Body of pancreas (tissue), 4 donors: Measurements from ENCODE around the gene CPOX. TPM values are rescaled to one million over a fixed set of nuclear protein-coding genes. Genes with fewer than 3 reads are reported as not detected.
"Not testable (repeated sequence)": the region's sequence is repeated elsewhere in the genome, so short reads cannot be mapped to it uniquely, and the experiment has no call there.

Experiments used
- ATAC-seq: fragments of 150-250 bp; one replicate; pipeline ENCODE4 v1.9.1; 2016
- DNase-seq, 4 donors: peaks; one replicate each; pipeline ENCODE4 v3.0.0-alpha.2; 2019
- H3K27ac ChIP-seq, 4 donors: fragments of 200-600 bp; sonication (generic); 1 replicate in 3 of 4; 2 replicates in 1 of 4; pipeline versions ENCODE4 v1.5.1 to v1.6.1; 2016 to 2019; ENCODE audit warnings: mild to moderate bottlenecking in 1 of 4, mixed read lengths in 1 of 4, moderate library complexity in 1 of 4
- H3K27me3 ChIP-seq, 2 donors: fragments of 200-600 bp; sonication (generic); one replicate each; pipeline ENCODE4 v1.6.0; 2016; ENCODE audit warnings: mild to moderate bottlenecking in 1 of 2
- H3K36me3 ChIP-seq, 2 donors: fragments of 200-600 bp; sonication (generic); replicated peaks in 1 of 2; 2 replicates each; pipeline ENCODE4 v1.5.1; 2016; ENCODE audit warnings: low read depth in 2 of 2; ENCODE audit not compliant: insufficient read depth in 1 of 2
- H3K4me1 ChIP-seq: fragments of 200-600 bp; sonication (generic); one replicate; pipeline ENCODE4 v1.6.0; 2016
- H3K4me3 ChIP-seq, 2 donors: fragments of 200-600 bp; sonication (generic); 1 replicate in 1 of 2; 2 replicates in 1 of 2; pipeline ENCODE4 v1.5.1; 2016 to 2019
- H3K9me3 ChIP-seq, 3 donors: fragments of 200-600 bp; sonication (generic); 1 replicate in 2 of 3; 2 replicates in 1 of 3; pipeline ENCODE4 v1.5.1; 2016
- POLR2A ChIP-seq, 3 donors: fragments of 450-650 bp; IDR thresholded peaks; one replicate each; pipeline ENCODE4 v1.6.1; 2016; ENCODE audit warnings: antibody characterized with exemption in 3 of 3, mild to moderate bottlenecking in 2 of 3
- WGBS, 2 donors: methylation state at CpG; one replicate each; pipeline ENCODE4 v1.1.5; 2017; 5-methylcytosine and 5-hydroxymethylcytosine counted together
- intact Hi-C: fragments of 100-400 bp; cut with DNase I; formaldehyde crosslinking; loops from one replicate; pipeline ENCODE4 v1.15.1; 2023
- total RNA-seq, 2 donors: library from RNA; depleted of rRNA; stranded (reverse); fragments of >200 nt; gene quantifications; one replicate each; pipeline ENCODE4 v1.1.0, GENCODE V29; 2016
- TF ChIP-seq, protein P1 (sequence below), 7 experiments: fragments of 450-650 bp in 4 of 7; fragments of 200-600 bp in 3 of 7; sonication (generic) in 3 of 7; IDR thresholded peaks; one replicate each; pipeline ENCODE4 v1.5.1; 2016 to 2019; ENCODE audit warnings: antibody characterized with exemption in 7 of 7

The CPOX gene
- total RNA-seq, 2 donors from 2014 or later: 14.8 to 25.4 TPM

DNA sequence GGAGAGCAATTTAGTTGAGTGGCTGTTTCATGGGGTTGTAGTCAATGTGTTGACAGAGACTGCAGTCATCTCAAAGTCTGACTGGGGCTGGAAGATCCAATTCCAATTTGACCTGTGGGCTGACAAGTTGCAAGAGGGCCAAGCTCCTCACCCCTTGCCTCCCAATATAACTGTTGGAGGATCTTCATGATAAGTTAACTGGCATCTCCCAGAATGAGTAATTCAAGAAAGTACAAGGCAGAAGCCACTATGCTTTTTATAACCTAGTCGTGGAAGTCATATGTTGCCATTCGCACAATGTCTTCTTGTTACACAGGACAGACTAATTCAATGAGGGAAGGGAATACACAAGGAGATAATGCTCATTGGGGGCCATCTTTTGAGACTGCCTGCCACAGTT is 32.5 kb downstream of the CPOX start:
- TF ChIP-seq, protein P1, sequence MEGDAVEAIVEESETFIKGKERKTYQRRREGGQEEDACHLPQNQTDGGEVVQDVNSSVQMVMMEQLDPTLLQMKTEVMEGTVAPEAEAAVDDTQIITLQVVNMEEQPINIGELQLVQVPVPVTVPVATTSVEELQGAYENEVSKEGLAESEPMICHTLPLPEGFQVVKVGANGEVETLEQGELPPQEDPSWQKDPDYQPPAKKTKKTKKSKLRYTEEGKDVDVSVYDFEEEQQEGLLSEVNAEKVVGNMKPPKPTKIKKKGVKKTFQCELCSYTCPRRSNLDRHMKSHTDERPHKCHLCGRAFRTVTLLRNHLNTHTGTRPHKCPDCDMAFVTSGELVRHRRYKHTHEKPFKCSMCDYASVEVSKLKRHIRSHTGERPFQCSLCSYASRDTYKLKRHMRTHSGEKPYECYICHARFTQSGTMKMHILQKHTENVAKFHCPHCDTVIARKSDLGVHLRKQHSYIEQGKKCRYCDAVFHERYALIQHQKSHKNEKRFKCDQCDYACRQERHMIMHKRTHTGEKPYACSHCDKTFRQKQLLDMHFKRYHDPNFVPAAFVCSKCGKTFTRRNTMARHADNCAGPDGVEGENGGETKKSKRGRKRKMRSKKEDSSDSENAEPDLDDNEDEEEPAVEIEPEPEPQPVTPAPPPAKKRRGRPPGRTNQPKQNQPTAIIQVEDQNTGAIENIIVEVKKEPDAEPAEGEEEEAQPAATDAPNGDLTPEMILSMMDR (IDR thresholded peaks at IDR 0.05): no peak
- TF ChIP-seq POLR2A (IDR thresholded peaks at IDR 0.05): no peak
- Histone ChIP-seq H3K27ac (no peak overlapping the region), H3K27me3 (no peaks in the 10 kb centered on the region), H3K36me3 (no peaks in the 10 kb centered on the region), H3K4me3 (no peak overlapping the region), H3K4me1 (no peaks in the 10 kb centered on the region), H3K9me3 (no peaks in the 10 kb centered on the region)
- DNase-seq: no peak
- WGBS, 2 donors: 82 to 84% methylated on average over 2 of the region's 2 CpGs
- intact Hi-C loops: no loop called here
- no peak for ATAC-seq

DNA sequence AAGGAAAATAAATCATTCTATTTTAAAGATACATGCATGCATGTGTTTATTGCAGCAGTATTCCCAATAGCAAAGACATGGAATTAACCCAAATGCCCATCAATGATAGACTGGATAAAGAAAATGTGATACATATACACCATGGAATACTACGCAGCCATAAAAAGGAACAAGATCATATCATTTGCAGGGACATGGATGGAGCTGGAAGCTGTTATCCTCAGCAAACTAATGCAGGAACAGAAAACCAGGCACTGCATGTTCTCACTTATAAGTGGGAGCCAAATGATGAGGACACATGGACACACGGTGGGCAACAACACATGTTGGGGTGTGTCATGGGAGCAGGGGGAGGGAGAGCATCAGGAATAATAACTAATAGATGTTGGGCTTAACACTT is 33.6 kb downstream of the CPOX start:
- intact Hi-C loops: not testable (repeated sequence)

DNA sequence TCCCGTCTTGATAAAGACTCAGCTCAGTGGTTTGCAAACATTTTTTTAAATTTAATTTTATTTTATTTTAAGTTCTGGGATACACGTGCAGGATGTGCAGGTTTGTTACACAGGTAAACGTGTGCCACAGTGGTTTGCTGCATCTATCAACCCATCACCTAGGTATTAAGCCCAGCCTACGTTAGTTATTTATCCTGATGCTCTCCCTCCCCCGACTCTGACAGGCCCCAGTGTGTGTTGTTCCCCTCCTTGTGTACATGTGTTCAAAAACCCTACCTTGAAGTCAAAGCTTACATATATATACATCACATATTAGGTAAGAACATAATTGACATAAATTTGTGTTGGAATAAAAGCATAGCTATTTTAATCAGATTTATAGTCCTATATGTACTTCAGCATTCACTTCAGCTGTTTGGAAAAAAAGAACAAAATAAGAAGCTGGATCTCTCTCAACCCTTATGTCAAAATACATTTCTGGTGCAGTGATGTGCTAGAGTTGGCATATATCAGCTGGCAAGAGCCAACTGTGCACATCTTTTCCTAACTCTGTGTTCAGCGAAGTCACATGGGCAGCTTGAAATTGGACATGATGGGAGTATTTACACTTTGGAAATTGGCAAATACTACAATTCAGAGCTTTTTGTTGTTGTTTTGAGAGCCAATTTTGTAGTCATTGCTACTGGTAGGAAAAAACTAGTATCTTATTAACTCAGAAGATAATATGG is 35.1 kb downstream of the CPOX start:
- DNase-seq (no peak), ATAC-seq (no peak)
- 50 to 64% methylated on average over 6 of the region's 6 CpGs for WGBS, 2 donors
- TF ChIP-seq POLR2A (IDR thresholded peaks at IDR 0.05): no peak
- TF ChIP-seq, protein P1 (IDR thresholded peaks at IDR 0.05): no peak
- H3K27ac ChIP-seq: no peak overlapping the region
- intact Hi-C loops: no loop called here
- no peaks in the 10 kb centered on the region for H3K36me3 ChIP-seq
- H3K4me1 ChIP-seq: no peaks in the 10 kb centered on the region
- H3K4me3 ChIP-seq: no peak overlapping the region
- no peaks in the 10 kb centered on the region for H3K9me3 ChIP-seq
- H3K27me3 ChIP-seq: no peaks in the 10 kb centered on the region

More for the DNA sequence above, 33.6 kb downstream of the CPOX start:
- not testable (repeated sequence) for H3K9me3 ChIP-seq, H3K4me1 ChIP-seq, H3K36me3 ChIP-seq, H3K27ac ChIP-seq, DNase-seq, H3K4me3 ChIP-seq, ATAC-seq, H3K27me3 ChIP-seq
- WGBS, 2 donors: 95 to 98% methylated on average over 2 of the region's 2 CpGs

DNA sequence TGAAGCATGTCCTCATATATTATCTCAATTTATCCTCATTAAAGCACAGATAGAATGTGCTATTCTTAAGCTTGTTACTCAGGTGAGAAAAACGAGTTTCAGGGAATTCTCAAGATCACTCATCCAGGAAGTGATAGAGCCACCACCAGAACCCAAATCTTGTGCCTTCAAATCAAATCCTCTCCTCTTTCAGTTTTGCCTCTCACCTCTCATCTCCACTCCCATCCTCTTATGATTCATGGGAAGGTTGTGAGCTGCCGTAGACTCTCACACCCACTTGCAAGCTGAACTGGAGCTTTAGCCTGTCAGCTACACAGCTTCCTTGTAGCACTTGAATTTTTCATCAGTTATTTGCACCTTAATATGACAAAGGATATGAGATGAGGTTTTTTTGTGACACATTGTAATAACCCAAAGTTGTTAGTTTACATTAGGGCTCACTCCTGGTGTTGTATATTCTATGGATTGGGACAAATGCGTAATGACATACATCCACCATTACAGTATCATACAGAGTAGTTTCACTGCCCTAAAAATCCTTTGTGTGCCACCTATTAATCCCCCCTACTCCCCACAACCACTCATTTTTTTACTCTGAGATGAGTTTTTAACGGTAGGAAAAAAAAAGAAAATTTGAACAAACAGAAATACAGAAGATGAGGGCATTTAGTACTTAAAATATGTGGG is 35.9 kb downstream of the CPOX start:
- no peak for TF ChIP-seq POLR2A (IDR thresholded peaks at IDR 0.05)
- TF ChIP-seq, protein P1 (IDR thresholded peaks at IDR 0.05): no peak
- Histone ChIP-seq H3K27me3 (no peaks in the 10 kb centered on the region), H3K36me3 (no peaks in the 10 kb centered on the region), H3K27ac (no peak overlapping the region), H3K4me3 (no peak overlapping the region), H3K4me1 (no peaks in the 10 kb centered on the region), H3K9me3 (no peaks in the 10 kb centered on the region)
- intact Hi-C loops: no loop called here
- 43 to 48% methylated on average over 4 of the region's 4 CpGs for WGBS, 2 donors
- DNase-seq: no peak
- no peak for ATAC-seq

DNA sequence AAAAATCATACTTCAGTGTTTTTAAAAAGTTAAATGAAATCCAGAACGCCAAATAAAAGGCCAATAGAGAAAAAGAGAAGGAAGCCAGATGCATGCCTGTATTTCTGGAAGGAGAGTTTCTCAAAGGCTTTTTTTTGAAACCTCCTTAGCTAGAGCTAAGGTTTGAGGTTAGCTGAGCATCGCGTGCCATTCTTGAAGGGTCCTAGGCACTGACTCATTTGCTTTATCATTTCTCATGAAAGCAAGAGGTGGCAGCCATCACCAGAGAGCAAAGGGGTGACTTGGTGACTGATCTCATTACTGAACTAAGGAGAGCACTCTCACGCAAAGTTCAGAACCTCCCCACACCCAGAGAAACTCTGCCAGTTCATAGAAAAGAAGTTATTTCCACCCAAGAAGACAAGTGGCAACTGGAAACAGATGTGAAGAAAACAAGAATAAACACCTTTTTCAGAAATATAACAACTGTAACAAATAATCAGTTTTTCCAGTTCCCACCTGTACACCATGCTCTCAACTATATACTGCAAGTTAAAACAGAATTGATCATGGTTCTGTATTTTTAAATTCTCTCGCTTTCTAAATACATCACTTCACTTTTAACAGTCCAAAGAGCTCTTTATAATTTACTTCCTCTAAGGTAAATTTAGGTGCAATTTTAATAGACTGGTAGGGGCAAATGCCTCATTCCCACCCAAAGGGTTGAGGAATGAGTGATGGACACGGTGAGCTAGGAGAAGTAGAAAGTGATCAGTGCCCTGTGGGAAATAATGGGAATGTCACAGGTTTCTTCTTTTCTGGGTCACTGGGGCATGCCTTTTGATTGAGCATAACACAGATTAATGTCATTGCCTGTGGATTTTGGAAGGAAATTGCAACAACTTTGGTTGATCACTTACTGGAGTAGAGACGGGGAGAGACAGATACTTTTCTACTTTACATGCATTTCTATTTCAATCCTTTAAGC is 37.0 kb downstream of the CPOX start:
- Histone ChIP-seq H3K27me3 (no peaks in the 10 kb centered on the region), H3K36me3 (no peaks in the 10 kb centered on the region), H3K9me3 (no peaks in the 10 kb centered on the region), H3K4me3 (no peak overlapping the region), H3K4me1 (no peaks in the 10 kb centered on the region), H3K27ac (no peak overlapping the region)
- ATAC-seq (no peak), DNase-seq (no peak)
- TF ChIP-seq, protein P1 (IDR thresholded peaks at IDR 0.05): no peak
- WGBS, 2 donors: 61 to 70% methylated on average over 7 of the region's 7 CpGs
- intact Hi-C loops: no loop called here
